ENCODE data around the gene ANO2. TPM values are rescaled to one million over a fixed set of nuclear protein-coding genes. Genes with fewer than 3 reads are reported as not detected.

Gene ANO2
- total and polyA plus RNA-seq, 7 donors = 1.3 to 9.3 (median 4.2) TPM

GRCh38 chr12:5593998-5594397 lies 351.1 kb downstream of the ANO2 start:
- intact Hi-C loops (cut with DNase I) = no loop called here
- no peaks in the 10 kb centered on the region for H3K4me1 ChIP-seq
- no peak for TF ChIP-seq CTCF (IDR thresholded peaks at IDR 0.05)
- peaks cover 0 to 4% (median 2%) of the 10 kb centered on the region in 3 donors for H3K27me3 ChIP-seq (ENCODE audit: insufficient read depth in 3 of 3, low read length in 2 of 3)
- H3K27ac ChIP-seq = no peak overlapping the region
- no peaks in the 10 kb centered on the region for H3K36me3 ChIP-seq (ENCODE audit: insufficient read depth in 1 of 2, low read depth in 1 of 2)
- no peak overlapping the region for H3K4me3 ChIP-seq
- DNase-seq = no peak
- ATAC-seq = no peak
- no peaks in the 10 kb centered on the region for H3K9me3 ChIP-seq

GRCh38 chr12:5593086-5593485 lies 352.0 kb downstream of the ANO2 start:
- H3K4me3 ChIP-seq = no peak overlapping the region
- no peaks in the 10 kb centered on the region for H3K36me3 ChIP-seq (ENCODE audit: insufficient read depth in 1 of 2, low read depth in 1 of 2)
- no peak overlapping the region for H3K27ac ChIP-seq
- intact Hi-C loops (cut with DNase I) = no loop called here
- ATAC-seq = no peak
- no peak for DNase-seq
- no peak for TF ChIP-seq CTCF (IDR thresholded peaks at IDR 0.05)
- no peaks in the 10 kb centered on the region for H3K4me1 ChIP-seq
- H3K9me3 ChIP-seq = no peaks in the 10 kb centered on the region
- H3K27me3 ChIP-seq (ENCODE audit: insufficient read depth in 3 of 3, low read length in 2 of 3) = peaks cover 0 to 4% (median 2%) of the 10 kb centered on the region in 3 donors
- WGBS, 3 donors = 65 to 72% (median 68%) methylated on average over 1 of the region's 1 CpG

GRCh38 chr12:5592310-5592709 lies 352.7 kb downstream of the ANO2 start:
- Histone ChIP-seq H3K4me3 (no peak overlapping the region), H3K4me1 (no peaks in the 10 kb centered on the region), H3K36me3 (ENCODE audit: insufficient read depth in 1 of 2, low read depth in 1 of 2) (no peaks in the 10 kb centered on the region), H3K9me3 (no peaks in the 10 kb centered on the region), H3K27ac (no peak overlapping the region), H3K27me3 (ENCODE audit: insufficient read depth in 3 of 3, low read length in 2 of 3) (peaks cover 0 to 4% (median 2%) of the 10 kb centered on the region in 3 donors)
- WGBS, 3 donors = 45 to 64% (median 50%) methylated on average over 8 of the region's 8 CpGs
- intact Hi-C loops (cut with DNase I) = no loop called here
- no peak for DNase-seq
- ATAC-seq = no peak
- TF ChIP-seq CTCF (IDR thresholded peaks at IDR 0.05) = no peak

- no peaks in the 10 kb centered on the region for H3K36me3 ChIP-seq (ENCODE audit: insufficient read depth in 1 of 2, low read depth in 1 of 2)
- H3K9me3 ChIP-seq = no peaks in the 10 kb centered on the region
- intact Hi-C loops (cut with DNase I) = no loop called here
- TF ChIP-seq CTCF (IDR thresholded peaks at IDR 0.05) = no peak
- WGBS, 3 donors = 97 to 98% (median 98%) methylated on average over 8 of the region's 8 CpGs
- ATAC-seq = no peak
- no peaks in the 10 kb centered on the region for H3K4me1 ChIP-seq
- no peak for DNase-seq
- peaks cover 0 to 2% (median 0%) of the 10 kb centered on the region in 3 donors for H3K27me3 ChIP-seq (ENCODE audit: insufficient read depth in 3 of 3, low read length in 2 of 3)
- no peak overlapping the region for H3K4me3 ChIP-seq
- H3K27ac ChIP-seq = no peak overlapping the region
These were observed 354.7 kb downstream of the ANO2 start for GRCh38 chr12:5590316-5590715.

- intact Hi-C loops (cut with DNase I) = no loop called here
- 66 to 81% (median 75%) methylated on average over 7 of the region's 7 CpGs for WGBS, 3 donors
- no peak for TF ChIP-seq CTCF (IDR thresholded peaks at IDR 0.05)
- no peak for DNase-seq
- no peaks in the 10 kb centered on the region for H3K9me3 ChIP-seq
- no peak overlapping the region for H3K27ac ChIP-seq
- no peaks in the 10 kb centered on the region for H3K4me1 ChIP-seq
- no peak overlapping the region for H3K4me3 ChIP-seq
- no peaks in the 10 kb centered on the region for H3K36me3 ChIP-seq (ENCODE audit: insufficient read depth in 1 of 2, low read depth in 1 of 2)
- no peaks in the 10 kb centered on the region for H3K27me3 ChIP-seq (ENCODE audit: insufficient read depth in 3 of 3, low read length in 2 of 3)
- no peak for ATAC-seq
These were observed 356.0 kb downstream of the ANO2 start for GRCh38 chr12:5589054-5589453.
